HG03521 (cell line): Measurements from ENCODE around the gene RSPH1.

Experiments
- ATAC-seq: cut with Tn5 transposase; IDR thresholded peaks from one replicate; pipeline ENCODE4 v1.9.1; 2021; ENCODE audit warnings: mild to moderate bottlenecking, moderate library complexity; ENCODE audit not compliant: unreplicated experiment

RSPH1 gene

GRCh38 chr21:42532466-42533181 is 36.6 kb upstream of the RSPH1 start:
- no peak for ATAC-seq

- ATAC-seq: no peak
These were observed 35.7 kb upstream of the RSPH1 start for GRCh38 chr21:42531771-42532170.

- ATAC-seq: no peak
These were observed 34.1 kb upstream of the RSPH1 start for GRCh38 chr21:42530167-42530518.

DNA sequence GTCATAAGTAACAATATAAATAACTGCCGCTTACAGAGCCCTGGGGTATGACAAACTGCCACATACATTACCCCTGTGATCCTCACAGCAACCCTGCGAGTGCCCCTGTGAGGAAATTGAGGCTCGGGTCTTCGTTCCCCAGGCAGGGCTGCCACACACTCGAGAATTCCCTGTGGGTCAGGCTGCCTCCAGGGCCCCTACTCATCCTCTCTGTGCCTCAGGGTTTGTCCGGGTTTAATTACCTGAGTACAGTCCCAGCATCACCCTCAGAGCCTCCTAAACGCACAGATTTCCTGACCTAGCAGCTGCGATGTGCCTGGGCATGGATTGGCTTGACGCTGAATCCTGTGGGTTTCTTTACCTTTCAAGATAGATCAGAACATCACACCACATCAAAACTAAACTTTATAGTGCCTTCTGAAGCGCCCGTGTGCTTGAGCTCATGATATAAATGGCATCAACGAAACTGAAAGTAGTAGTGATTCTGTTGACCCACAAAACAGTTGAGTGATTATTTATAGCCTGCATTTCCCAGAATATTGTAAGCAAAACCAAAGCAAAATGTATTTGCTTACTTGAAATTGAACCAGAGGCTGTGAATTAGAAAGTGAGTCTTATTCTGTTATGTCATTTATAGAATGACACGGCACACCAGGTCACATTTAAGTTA is 31.6 kb upstream of the RSPH1 start:
- ATAC-seq: no peak

DNA sequence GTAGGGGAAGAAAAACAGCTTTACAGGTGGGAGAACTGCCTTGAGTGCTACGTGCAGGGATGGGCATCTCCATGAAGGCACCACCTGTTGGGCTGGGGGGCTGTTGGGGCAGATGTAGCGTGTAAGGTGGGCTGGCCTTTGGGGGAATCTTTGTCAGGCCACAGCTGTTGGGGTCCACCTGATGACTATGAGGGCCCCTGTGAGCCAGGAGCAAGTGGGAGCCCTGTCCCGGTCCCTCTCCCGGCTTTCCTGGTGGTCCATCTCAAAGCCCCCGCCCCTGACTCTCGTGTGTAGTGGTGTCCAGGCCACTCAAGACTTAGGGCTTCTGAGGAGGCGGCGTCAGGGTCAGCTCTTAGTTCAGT is 31.1 kb upstream of the RSPH1 start:
- no peak for ATAC-seq

DNA sequence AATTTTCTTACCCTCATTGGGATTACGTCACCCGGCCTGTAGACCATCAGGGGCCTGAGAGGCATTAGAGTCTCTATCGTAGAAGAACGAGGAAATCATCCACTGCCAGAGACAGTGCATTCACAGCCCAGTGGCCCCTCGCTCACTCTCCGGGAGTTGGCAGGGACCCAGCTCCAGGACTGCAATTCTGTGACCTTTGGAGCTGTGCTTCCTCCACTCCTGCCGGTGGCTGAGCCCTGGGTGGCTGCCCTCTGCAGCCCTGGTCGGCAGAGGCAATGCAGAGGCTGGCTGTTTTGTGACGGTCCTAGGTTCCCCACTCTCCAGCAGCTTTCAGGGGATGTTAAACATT is 30.3 kb upstream of the RSPH1 start:
- no peak for ATAC-seq

DNA sequence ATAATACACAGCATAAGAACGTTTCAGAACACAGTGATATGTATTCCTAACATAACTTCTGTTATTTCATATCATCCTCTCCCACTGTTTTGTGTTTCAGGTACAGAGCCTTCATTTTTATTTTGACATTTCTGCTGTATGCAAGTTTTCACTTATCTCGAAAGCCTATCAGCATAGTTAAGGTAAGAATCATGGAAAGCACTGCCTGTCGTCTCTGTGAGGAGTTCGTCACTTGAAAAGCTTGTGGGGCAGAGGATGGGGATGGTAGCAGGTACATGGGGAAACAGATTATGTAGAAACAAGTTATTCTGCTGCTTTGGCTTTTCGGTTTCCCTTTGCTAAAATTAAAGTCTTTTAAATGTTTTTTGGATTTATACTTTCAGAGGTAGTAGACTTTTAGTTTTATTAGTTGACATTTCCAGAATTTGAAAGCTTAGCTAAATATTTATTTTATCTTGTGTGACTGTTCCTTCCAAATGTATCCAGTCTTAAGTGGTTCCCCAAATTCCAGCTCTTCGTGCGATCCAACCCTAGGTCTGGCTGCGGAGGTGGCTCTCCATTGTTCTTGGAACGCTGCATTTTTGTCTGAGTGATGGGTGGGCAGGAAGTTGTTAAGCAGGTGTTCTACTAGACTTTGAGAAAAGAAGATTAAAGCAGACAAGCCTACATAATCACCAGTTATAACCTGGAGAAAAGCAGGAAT is 29.8 kb upstream of the RSPH1 start:
- ATAC-seq: no peak

DNA sequence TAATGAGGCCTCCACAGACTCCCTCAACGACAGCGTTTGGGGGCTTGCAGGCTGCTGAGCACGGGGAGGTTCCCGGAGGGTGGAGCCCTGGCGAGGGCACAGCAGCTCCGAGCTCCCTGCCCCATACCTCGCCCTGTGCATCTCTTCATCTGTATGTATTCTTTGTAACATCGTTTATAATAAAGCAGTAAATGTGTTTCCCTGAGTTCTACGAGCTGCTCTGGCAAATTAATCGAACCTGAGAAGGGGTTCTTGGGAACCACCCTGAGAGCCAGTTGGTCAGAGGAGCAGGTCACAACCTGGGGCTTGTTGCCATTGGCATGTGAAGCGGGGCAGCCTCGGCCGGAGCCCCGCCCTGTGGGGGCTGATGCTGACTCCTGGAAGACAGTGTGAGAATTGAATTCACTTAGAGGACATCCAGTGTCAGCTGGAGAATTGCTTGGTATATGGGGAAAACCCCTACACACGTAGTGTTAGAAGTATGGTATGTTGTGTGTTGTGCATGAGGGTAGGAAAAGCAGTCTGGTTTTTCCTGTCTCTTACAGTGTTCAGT is 29.1 kb upstream of the RSPH1 start:
- peak; percentile 17 for ATAC-seq

- ATAC-seq: peak; percentile 74
These were observed 28.5 kb upstream of the RSPH1 start for GRCh38 chr21:42524341-42525028.

- no peak for ATAC-seq
These were observed 27.9 kb upstream of the RSPH1 start for GRCh38 chr21:42523941-42524340.

GRCh38 chr21:42523211-42523610 is 27.2 kb upstream of the RSPH1 start:
- no peak for ATAC-seq

DNA sequence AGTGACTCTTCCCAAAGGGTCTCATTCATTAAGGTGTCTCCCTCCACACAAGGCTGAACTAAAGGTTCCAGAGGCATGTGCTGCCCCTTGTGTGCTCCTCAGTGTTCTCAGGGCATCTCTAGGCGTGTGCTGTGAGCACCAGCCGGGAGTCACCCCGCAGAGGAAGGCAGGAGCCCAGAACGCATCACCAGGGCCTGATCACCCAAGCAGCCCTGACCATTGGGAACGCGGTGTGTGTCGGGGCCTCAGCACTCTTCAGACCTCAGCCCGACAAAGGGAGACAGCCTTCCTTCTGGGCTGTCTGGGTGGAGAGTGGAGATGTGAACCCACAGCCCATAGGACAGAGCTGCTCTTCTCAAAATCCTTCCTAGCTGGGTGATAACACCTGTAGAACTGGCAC is 26.7 kb upstream of the RSPH1 start:
- ATAC-seq: no peak

- ATAC-seq: no peak
These were observed 26.2 kb upstream of the RSPH1 start for GRCh38 chr21:42522271-42522670.

GRCh38 chr21:42521805-42522204 is 25.8 kb upstream of the RSPH1 start:
- no peak for ATAC-seq

GRCh38 chr21:42521384-42521783 is 25.4 kb upstream of the RSPH1 start:
- ATAC-seq: no peak

DNA sequence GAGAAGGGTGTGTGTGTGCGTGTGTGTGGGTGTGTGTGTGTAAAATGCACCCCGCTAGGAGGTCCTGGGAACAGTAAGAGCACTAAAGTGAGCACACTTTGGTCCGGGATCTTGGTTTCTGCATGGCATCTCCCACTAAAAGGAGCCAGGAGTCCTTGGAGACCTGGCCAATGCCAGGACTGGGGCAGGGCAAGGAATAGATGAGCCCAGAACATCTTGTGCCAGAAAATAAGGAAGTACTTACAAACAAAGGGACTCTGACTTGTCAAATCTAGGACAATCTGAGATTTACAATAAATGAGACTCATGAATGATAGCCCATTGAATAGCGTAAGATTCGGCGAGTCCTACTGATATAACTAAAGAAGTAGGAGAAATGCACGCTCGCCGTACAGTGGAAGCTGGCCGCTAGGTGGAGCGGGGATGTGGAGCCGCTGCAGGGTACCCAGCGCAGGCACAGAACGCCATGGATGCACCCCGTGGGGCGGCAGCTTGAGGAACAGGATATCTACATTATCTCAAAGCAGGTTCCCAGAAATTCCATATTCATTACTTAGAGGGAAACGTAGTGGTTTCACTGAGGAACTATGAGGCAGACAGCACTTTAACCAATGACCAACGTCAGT is 24.7 kb upstream of the RSPH1 start:
- no peak for ATAC-seq

DNA sequence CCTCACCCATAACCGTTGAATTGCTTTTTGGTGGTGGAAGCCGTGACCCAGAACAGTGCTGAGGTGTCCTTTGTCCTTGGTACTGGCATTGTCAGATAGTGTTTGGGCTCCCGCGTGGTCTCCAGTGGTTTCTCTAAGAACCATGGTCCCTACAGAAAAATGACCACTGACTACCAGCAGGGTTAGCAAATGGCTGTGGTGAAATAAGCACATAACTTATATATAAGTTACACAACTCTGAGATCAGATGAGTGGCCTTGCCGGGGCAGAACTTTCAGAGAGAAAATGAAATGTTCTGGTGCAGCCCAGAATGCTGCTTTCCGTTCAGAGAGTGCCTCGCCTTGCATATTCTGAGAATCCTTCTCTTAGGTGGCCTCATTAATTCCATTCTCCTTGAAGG is 22.6 kb upstream of the RSPH1 start:
- ATAC-seq: no peak

DNA sequence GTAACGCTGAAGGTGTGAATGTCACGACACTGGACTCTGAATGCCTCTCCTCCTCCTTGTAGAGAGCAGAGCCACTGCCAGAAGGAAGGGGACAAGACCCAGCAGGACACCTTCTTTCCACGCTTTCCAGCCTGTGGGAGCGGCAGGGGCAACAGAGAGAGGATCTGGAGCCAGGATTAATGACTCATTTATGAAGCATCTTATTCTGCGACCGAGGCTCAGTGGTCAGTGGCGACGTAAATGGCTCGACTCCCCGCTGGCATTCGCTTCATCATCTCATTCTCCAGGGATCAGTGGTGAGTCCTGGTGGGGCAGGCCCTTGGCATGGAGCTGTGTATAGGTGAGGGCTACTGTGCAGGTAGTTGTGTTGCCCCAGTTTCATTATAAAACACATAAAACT is 22.2 kb upstream of the RSPH1 start:
- ATAC-seq: no peak

DNA sequence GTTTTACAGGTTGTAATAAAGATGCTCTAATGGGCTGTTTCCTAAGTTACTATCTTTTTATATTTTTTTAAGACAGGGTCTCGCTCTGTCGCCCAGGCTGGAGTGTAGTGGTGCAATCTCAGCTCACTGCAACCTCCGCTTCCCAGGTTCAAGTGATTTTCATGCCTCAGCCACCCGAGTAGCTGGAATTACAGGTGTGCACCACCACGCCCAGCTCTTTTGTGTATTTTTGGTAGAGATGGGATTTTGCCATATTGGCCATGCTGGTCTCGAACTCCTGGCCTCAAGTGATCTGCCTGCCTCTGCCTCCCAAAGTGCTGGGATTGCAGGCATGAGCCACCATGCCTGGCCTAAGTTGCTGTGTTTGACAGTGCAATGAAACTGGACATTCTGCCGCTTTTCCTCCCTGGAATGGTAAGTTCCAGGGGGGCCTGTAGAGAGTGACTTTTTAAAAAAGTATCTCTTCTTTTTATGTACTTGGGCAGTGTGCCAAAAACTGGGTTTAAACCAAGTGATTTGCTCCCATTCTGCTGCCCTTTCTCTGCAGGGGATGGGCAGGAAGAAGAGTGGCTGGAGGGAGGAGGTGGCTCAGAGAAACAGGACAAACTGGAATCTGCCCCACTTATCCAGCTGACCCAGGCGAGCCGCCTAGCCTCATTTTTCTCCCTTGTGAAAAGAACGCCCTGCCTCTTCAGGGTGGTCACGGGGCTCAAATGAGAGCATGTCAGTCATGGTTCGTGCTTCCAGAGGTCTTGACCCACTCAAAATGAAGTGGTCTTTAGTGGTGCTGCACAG is 19.9 kb upstream of the RSPH1 start:
- ATAC-seq: no peak

DNA sequence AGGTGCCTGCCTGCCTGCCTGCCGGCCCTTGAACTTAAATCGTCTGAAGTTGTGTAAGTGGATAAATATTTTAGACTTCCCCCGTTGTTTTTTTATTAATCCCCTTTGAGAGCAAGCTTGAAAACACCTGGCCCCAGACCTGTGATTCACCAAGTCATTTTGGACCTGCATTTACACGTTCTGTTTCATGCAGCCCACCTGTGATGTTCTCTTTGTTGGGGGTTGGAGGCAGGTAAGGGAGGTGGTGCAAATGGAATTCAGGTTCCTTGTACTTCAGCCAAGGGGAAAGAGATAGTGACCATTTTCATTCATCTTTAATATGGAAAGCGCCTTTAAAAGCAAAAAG is 18.8 kb upstream of the RSPH1 start:
- ATAC-seq: no peak
